ENCODE data around the gene ZEB1.

DNA sequence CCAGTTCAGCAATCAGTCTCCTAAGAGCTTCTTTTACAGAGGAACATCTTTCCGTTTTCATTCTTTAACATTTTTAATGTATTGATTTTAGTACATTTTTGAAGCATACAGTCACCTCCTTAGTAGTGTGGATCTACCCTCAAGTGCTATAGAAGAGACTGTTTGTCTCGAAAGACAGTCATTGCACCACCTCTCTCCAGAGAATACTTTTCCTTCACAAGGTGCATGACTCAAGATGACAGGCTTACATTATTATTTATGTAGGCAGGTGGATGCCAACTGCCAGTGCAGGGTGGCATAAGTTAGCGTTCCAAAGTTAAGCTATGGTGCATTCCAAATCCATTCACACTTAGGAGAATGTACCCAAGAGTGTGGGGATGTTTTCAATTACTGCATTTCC, 71.8 kb downstream of the ZEB1 start:
- TF ChIP-seq POLR2A (IDR thresholded peaks at IDR 0.05; ENCODE audit: low read depth): no peak
- TF ChIP-seq, protein P1, sequence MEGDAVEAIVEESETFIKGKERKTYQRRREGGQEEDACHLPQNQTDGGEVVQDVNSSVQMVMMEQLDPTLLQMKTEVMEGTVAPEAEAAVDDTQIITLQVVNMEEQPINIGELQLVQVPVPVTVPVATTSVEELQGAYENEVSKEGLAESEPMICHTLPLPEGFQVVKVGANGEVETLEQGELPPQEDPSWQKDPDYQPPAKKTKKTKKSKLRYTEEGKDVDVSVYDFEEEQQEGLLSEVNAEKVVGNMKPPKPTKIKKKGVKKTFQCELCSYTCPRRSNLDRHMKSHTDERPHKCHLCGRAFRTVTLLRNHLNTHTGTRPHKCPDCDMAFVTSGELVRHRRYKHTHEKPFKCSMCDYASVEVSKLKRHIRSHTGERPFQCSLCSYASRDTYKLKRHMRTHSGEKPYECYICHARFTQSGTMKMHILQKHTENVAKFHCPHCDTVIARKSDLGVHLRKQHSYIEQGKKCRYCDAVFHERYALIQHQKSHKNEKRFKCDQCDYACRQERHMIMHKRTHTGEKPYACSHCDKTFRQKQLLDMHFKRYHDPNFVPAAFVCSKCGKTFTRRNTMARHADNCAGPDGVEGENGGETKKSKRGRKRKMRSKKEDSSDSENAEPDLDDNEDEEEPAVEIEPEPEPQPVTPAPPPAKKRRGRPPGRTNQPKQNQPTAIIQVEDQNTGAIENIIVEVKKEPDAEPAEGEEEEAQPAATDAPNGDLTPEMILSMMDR (IDR thresholded peaks at IDR 0.05): no peak

All from esophagus muscularis mucosa (tissue), 3 donors.